Activated CD8-positive, alpha-beta T cell treated with anti-CD3 and anti-CD28 coated beads for 36 hours (primary cell): ENCODE measurements around the gene CRTC1. TPM values are rescaled to one million over a fixed set of nuclear protein-coding genes. Genes with fewer than 3 reads are reported as not detected.

Source experiments
- ATAC-seq: fragments of 200-7000 bp; cut with Tn5 transposase; one replicate; pipeline ENCODE4 v1.10.0; 2021; ENCODE audit warnings: mild to moderate bottlenecking, moderate library complexity
- CTCF ChIA-PET: fragments of 350-600 bp; sonication (Branson Sonifier 250); formaldehyde crosslinking; loops from one replicate; lab custom pipeline; 2021; ENCODE audit warnings: antibody characterized with exemption; lab: Charles Lee
- POLR2A ChIA-PET: fragments of 350-600 bp; sonication (Branson Sonifier 250); formaldehyde crosslinking; loops from one replicate; lab custom pipeline; 2021; ENCODE audit warnings: antibody characterized with exemption; lab: Charles Lee
- DNase-seq: peaks from one replicate; pipeline ENCODE4 v3.0.0-alpha.2; 2020
- H3K27ac Mint-ChIP-seq: one replicate; pipeline ENCODE4 v1.8.0; 2021; ENCODE audit warnings: mild to moderate bottlenecking, mixed read lengths
- H3K27me3 Mint-ChIP-seq: one replicate; pipeline ENCODE4 v1.8.0; 2021; ENCODE audit warnings: mixed read lengths
- H3K36me3 Mint-ChIP-seq: one replicate; pipeline ENCODE4 v1.8.0; 2021; ENCODE audit warnings: low read depth, mixed read lengths
- H3K4me1 Mint-ChIP-seq: one replicate; pipeline ENCODE4 v1.8.0; 2021; ENCODE audit warnings: low read depth, mixed read lengths
- H3K4me3 Mint-ChIP-seq: one replicate; pipeline ENCODE4 v1.8.0; 2021; ENCODE audit warnings: mild to moderate bottlenecking, moderate library complexity, mixed read lengths
- H3K9me3 Mint-ChIP-seq: one replicate; pipeline ENCODE4 v1.8.0; 2021; ENCODE audit warnings: mixed read lengths
- intact Hi-C: fragments of 100-400 bp; cut with micrococcal nuclease; formaldehyde crosslinking; loops from one replicate; pipeline ENCODE4 v1.10.0; 2022
- total RNA-seq, 2 experiments: library from RNA; stranded (reverse); gene quantifications; one replicate each; pipeline ENCODE4 v1.2.3, GENCODE V29; 2021
- TF ChIP-seq, protein P1 (sequence below): fragments of 200-600 bp; IDR thresholded peaks from one replicate; pipeline ENCODE4 v1.8.0; 2022; ENCODE audit warnings: antibody characterized with exemption, mild to moderate bottlenecking

CRTC1 gene
- total RNA-seq, 2 experiments from 2014 or later, result 4.4 to 4.5 TPM

GRCh38 chr19:18763674-18764590 is 80.5 kb downstream of the CRTC1 start:
- ChIA-PET CTCF (no interaction called here), POLR2A (no interaction called here)
- no peak overlapping the region for H3K27ac Mint-ChIP-seq
- H3K36me3 Mint-ChIP-seq, result no peaks in the 10 kb centered on the region
- intact Hi-C loops, result no loop called here
- ATAC-seq (no peak), DNase-seq (no peak)
- H3K9me3 Mint-ChIP-seq, result no peaks in the 10 kb centered on the region
- H3K4me1 Mint-ChIP-seq, result no peaks in the 10 kb centered on the region
- no peak overlapping the region for H3K4me3 Mint-ChIP-seq
- H3K27me3 Mint-ChIP-seq, result no peaks in the 10 kb centered on the region
- TF ChIP-seq, protein P1, sequence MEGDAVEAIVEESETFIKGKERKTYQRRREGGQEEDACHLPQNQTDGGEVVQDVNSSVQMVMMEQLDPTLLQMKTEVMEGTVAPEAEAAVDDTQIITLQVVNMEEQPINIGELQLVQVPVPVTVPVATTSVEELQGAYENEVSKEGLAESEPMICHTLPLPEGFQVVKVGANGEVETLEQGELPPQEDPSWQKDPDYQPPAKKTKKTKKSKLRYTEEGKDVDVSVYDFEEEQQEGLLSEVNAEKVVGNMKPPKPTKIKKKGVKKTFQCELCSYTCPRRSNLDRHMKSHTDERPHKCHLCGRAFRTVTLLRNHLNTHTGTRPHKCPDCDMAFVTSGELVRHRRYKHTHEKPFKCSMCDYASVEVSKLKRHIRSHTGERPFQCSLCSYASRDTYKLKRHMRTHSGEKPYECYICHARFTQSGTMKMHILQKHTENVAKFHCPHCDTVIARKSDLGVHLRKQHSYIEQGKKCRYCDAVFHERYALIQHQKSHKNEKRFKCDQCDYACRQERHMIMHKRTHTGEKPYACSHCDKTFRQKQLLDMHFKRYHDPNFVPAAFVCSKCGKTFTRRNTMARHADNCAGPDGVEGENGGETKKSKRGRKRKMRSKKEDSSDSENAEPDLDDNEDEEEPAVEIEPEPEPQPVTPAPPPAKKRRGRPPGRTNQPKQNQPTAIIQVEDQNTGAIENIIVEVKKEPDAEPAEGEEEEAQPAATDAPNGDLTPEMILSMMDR, result no peak

GRCh38 chr19:18764591-18765051 is 81.1 kb downstream of the CRTC1 start:
- ATAC-seq (no peak), DNase-seq (no peak)
- no peaks in the 10 kb centered on the region for H3K36me3 Mint-ChIP-seq
- H3K27ac Mint-ChIP-seq, result no peak overlapping the region
- no peaks in the 10 kb centered on the region for H3K4me1 Mint-ChIP-seq
- TF ChIP-seq, protein P1, result no peak
- H3K27me3 Mint-ChIP-seq, result no peaks in the 10 kb centered on the region
- POLR2A ChIA-PET, result no interaction called here
- no peaks in the 10 kb centered on the region for H3K9me3 Mint-ChIP-seq
- intact Hi-C loops, result no loop called here
- H3K4me3 Mint-ChIP-seq, result no peak overlapping the region
- CTCF ChIA-PET, result no interaction called here

DNA sequence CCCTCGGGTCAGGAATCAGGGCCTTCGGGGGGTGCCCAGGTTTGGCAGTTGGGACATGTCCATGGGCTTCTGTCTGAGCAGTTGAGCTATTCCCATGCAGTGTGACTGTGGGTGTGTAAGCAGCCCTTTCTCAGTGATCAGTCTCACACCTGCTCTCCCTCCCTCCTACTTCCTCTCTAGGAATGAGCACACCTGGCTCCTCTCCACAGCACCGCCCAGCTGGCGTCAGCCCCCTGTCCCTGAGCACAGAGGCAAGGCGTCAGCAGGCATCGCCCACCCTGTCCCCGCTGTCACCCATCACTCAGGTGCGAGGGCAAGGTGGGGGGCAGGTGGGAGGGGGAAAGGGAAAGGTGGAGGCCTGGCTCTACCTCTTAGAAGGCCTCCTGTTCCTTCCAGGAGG is 81.7 kb downstream of the CRTC1 start:
- no peak for DNase-seq
- no peak overlapping the region for H3K27ac Mint-ChIP-seq

GRCh38 chr19:18768046-18768771 is 84.7 kb downstream of the CRTC1 start:
- CTCF ChIA-PET, result interaction anchor here (0.7 to 2.0 kb wide), 4 partner anchors 21 to 249 kb away, joined by 3 to 5 read pairs (median 3); no protein-coding TSS in a partner anchor
- H3K36me3 Mint-ChIP-seq, result no peaks in the 10 kb centered on the region
- H3K4me1 Mint-ChIP-seq, result no peaks in the 10 kb centered on the region
- H3K27ac Mint-ChIP-seq, result no peak overlapping the region
- TF ChIP-seq, protein P1, result no peak
- no peak for ATAC-seq
- no peak overlapping the region for H3K4me3 Mint-ChIP-seq
- POLR2A ChIA-PET, result no interaction called here
- intact Hi-C loops, result no loop called here
- no peak for DNase-seq
- H3K9me3 Mint-ChIP-seq, result no peaks in the 10 kb centered on the region
- H3K27me3 Mint-ChIP-seq, result no peaks in the 10 kb centered on the region

More for the DNA sequence above, 81.7 kb downstream of the CRTC1 start:
- Mint-ChIP-seq H3K4me3 (no peak overlapping the region), H3K9me3 (no peaks in the 10 kb centered on the region), H3K4me1 (no peaks in the 10 kb centered on the region), H3K36me3 (no peaks in the 10 kb centered on the region), H3K27me3 (no peaks in the 10 kb centered on the region)
- no peak for ATAC-seq
- ChIA-PET CTCF (interaction anchor here (1.7 kb wide), 1 partner anchor 82 kb away, joined by 6 read pairs; no protein-coding TSS in a partner anchor), POLR2A (no interaction called here)
- TF ChIP-seq, protein P1, result no peak
- intact Hi-C loops, result no loop called here
